GM19193 (cell line): ENCODE measurements around the gene CHD1L.

Experiments used
- POLR2A ChIP-seq: IDR thresholded peaks from 4 replicates; pipeline ENCODE4 v1.6.1; 2011; ENCODE audit not compliant: insufficient read depth, insufficient read length; ENCODE audit errors: extremely low read depth

CHD1L gene

DNA sequence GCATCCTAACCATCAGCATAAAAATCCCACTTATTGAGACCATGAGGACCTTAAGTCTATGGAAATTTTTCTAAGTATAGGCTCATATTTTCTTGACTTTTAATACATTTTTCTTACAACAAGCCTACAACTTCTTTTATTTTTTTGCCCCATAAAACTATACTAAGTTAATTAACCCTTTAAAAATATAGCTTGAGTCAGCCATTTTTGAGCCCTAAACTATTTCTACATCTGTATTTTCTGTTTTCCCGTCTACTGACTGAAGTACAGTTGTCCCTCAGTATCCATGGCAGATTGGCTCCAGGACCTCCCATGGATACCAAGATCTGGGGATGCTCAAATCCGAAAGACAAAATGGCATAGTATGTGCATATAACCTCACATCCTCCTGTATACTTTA is 55.0 kb downstream of the CHD1L start:
- TF ChIP-seq POLR2A = no peak

GRCh38 chr1:147316968-147317367 is 74.5 kb downstream of the CHD1L start:
- TF ChIP-seq POLR2A = no peak

GRCh38 chr1:147334292-147334691 is 91.8 kb downstream of the CHD1L start:
- no peak for TF ChIP-seq POLR2A

DNA sequence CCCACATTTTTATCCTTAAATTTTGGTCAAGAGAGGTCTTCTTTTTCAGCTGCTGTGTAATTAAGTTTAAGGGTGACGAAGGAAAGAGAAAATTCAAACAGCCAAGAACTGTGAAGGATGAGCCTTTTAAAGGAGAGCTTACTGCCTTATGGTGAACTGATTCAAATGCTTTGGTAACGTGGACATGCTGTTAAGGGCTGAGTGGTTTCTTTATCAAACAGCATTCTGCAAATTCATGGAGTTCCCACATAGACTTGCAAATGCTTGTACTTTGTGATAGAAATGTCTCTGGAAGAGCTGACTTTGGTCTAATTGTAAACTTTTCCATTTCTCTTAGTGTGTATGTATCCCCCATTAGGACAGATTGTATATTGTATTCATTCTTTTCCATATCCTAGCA is 93.8 kb downstream of the CHD1L start:
- no peak for TF ChIP-seq POLR2A

DNA sequence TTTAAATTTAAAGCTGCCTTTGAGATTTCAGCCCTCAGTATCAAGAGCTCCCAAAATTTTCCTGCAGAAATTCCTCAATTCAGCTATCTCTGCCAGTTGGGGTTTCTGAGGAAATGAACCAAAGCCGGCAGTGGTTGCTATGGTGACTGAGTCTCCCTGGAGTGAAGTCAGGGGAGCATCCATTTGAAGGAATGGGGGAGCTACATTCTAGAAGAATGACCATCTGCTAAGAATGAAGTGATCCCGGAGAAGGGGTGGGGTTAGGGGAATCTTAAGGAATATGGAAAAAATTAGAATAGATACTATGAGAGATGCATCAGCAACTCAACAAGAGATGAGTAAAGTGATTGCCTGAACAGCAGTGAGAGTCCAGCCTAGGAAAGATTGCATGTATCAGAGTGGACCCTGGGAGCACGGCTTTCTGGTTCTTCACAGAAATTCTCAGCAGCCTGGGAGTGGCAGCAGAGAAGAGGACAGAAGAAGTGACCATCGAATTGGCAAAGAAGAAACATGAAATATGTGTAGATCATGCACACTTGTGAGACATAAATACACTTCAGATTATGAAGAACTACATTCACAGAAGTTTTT is 94.7 kb downstream of the CHD1L start:
- TF ChIP-seq POLR2A = no peak

GRCh38 chr1:147338571-147338970 is 96.1 kb downstream of the CHD1L start:
- TF ChIP-seq POLR2A = no peak

GRCh38 chr1:147341246-147341645 is 98.8 kb downstream of the CHD1L start:
- no peak for TF ChIP-seq POLR2A
